B cell (primary cell): ENCODE measurements around the gene SNTN.

Source experiments
- CTCF ChIP-seq: fragments of 200-600 bp; IDR thresholded peaks from one replicate; pipeline ENCODE4 v1.8.0; 2022; ENCODE audit warnings: antibody characterized with exemption, mild to moderate bottlenecking
- EZH2 ChIP-seq: IDR thresholded peaks from 2 replicates; pipeline ENCODE4 v1.6.1; 2012; ENCODE audit warnings: borderline replicate concordance, low read depth, mild to moderate bottlenecking, moderate library complexity, low read length; ENCODE audit not compliant: insufficient read depth, poor library complexity, severe bottlenecking

GRCh38 chr3:63611382-63611781, 41.1 kb upstream of the SNTN start:
- TF ChIP-seq CTCF (no peak), EZH2 (no peak)
